ENCODE data around the gene SNCG.

The SNCG gene

DNA sequence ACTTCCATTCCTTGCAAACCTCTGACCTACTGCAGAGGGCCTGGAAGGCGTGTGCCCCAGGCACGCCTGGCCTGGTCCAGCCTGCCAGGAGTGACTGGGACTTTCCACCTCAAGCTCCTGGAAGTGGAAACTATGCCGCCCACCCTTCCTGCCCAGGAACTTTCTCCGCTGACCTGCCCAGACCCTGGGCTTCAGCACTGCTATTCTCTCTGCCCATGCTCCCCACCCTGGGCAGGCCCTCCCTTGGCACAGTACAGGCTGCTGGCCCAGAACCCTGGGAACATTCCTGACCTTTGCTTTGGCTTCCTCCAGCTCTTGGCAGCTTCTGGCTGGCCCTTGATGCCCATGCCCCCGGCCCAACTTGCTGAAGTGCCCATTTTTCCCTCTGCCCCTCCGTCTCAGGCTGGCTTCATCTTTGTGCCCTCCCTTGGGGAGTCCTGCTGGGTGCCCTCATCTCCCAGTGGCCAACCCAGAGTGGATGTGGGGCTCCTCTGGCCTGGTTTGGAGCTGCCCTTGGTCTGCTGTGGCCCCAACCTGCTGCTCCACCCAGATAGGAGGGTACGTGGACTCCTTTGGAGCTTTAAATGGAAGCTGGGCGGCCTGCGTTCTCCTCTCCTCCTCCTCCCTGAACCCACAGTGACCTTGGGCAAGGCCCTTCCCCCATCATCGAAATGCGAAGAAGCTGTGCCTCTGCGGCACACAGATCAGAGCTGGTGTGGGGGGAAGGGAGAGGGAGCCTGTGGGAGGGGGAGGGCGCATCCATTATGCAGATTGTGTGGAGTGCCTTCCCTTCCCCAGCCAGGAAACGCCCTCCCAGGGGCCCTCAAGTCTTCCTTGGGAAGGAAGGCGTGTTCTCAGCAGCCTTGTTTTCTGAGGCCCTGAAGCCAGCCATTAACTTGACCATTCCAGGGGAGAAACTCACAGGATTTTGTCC, 4.4 kb upstream of the SNCG start:
- no peak overlapping the region for H3K4me3 ChIP-seq (ENCODE audit: low read depth, low read length)
- TF ChIP-seq, protein P1, sequence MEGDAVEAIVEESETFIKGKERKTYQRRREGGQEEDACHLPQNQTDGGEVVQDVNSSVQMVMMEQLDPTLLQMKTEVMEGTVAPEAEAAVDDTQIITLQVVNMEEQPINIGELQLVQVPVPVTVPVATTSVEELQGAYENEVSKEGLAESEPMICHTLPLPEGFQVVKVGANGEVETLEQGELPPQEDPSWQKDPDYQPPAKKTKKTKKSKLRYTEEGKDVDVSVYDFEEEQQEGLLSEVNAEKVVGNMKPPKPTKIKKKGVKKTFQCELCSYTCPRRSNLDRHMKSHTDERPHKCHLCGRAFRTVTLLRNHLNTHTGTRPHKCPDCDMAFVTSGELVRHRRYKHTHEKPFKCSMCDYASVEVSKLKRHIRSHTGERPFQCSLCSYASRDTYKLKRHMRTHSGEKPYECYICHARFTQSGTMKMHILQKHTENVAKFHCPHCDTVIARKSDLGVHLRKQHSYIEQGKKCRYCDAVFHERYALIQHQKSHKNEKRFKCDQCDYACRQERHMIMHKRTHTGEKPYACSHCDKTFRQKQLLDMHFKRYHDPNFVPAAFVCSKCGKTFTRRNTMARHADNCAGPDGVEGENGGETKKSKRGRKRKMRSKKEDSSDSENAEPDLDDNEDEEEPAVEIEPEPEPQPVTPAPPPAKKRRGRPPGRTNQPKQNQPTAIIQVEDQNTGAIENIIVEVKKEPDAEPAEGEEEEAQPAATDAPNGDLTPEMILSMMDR (IDR thresholded peaks at IDR 0.05; ENCODE audit: low read depth, low read length, missing control alignments) = no peak
- no peak for DNase-seq (ENCODE audit: low read depth)

DNA sequence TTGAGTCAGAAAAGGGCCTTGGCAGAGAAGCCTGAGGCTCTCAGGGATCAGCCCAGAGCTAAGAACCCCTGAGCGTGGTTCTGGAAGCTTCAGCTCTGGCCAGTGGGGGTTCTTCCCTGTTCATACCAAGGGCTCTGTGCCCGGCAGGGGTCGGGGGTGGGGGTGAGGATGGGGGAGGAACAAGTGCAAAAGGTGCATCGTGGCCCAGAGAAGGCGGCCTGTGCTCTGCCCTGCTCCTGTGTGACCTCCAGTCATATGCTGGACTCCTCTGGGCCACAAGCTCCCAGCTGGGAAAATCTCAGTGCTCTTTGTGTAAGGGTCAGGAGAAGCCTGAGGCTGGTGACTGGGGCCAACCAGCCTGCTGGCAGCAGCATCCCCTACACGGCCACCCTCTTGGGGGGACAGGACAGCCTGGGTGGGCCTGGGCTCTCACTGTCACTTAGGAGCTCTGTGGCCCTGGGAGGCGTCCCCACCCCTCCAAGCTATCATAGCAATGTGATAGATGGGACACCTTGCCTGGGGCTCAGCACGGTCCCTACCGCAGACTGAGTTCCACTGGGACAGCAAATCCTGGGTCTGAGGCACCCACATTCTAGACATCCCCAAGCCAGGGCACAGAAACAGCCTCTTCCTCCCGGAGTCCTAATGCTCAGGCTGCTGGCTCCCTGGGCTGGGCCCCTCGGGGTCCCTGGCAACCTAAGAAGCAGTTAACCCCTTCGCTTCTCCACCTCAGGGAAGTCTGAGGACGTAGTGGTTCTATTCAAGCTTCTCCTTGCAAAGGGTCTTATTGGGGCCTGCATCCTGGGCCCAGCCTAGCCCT, 3.5 kb upstream of the SNCG start:
- no peak overlapping the region for H3K4me3 ChIP-seq (ENCODE audit: low read depth, low read length)
- no peak for DNase-seq (ENCODE audit: low read depth)
- TF ChIP-seq, protein P1 (IDR thresholded peaks at IDR 0.05; ENCODE audit: low read depth, low read length, missing control alignments) = no peak

- no peak for DNase-seq (ENCODE audit: low read depth)
- H3K4me3 ChIP-seq (ENCODE audit: low read depth, low read length) = no peak overlapping the region
- TF ChIP-seq, protein P1 (IDR thresholded peaks at IDR 0.05; ENCODE audit: low read depth, low read length, missing control alignments) = no peak
These were observed 2.8 kb upstream of the SNCG start for GRCh38 chr10:86955501-86956194.

DNA sequence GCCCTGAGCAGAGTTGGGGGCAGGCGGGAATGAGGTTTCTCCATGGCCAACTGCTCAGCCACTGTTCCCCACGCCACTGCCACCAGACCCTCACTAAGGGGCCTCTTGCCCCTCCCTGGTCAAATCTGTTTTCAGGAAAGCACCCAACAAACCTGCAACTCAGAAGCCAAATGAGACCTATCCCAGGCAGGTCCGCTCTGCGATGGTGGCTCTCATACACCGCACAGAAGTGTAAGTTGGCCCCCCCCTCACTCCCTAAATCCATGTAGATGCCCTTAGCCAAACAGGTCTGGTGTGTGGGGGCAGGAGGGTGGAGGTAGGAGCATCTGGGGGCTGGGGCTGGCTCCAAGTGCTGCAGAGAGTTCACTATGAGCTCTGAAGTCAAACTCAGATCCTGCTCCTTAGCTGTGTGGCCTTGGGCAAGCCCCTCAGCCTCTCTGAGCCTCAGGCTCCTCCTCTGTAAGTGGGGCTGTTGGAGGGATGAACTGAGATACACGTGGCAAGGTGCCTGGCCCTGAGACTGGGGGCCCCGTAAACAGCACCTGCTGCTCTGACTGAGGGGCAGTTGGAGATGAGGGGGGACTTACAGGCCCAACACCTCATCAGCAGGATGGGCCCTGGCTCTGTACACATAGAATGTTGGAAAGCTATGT, 2.1 kb upstream of the SNCG start:
- no peak overlapping the region for H3K4me3 ChIP-seq (ENCODE audit: low read depth, low read length)
- TF ChIP-seq, protein P1 (IDR thresholded peaks at IDR 0.05; ENCODE audit: low read depth, low read length, missing control alignments) = no peak
- DNase-seq (ENCODE audit: low read depth) = no peak

DNA sequence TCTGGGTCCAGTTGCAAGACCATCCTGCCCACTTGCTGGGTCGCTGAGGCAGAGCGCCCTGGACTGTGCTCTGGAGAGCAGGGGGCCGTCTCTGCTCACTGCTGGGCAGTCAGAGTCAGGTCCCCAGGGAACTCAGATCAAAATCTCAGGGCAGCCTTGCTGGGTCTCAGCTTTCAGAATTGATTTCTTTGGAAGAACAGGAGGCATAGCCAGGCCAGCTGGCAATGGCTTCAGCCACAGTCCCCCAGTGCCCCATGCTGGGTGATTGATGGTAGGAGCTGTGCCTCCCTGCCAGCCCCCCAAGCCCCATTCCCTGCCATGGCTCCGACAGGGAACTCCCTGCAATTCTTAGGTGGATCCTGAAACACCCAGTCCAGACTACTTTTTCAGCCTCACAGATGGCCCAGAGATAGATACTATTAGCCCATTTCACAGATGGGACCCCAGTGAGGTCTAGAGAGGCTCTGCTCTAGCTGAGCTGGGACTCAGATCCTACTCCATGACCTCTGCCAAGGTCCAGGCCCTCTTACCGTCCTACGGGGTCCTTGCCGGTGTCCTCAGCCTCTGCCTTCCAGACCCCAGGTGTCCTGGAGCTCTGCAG, 1.5 kb upstream of the SNCG start:
- DNase-seq (ENCODE audit: low read depth) = no peak
- TF ChIP-seq, protein P1 (IDR thresholded peaks at IDR 0.05; ENCODE audit: low read depth, low read length, missing control alignments) = no peak

More for the DNA sequence above, 1.5 kb upstream of the SNCG start:
- no peak overlapping the region for H3K4me3 ChIP-seq (ENCODE audit: low read depth, low read length)
